Lung (tissue), 12 donors: ENCODE results near the gene PTPRN2. TPM values are rescaled to one million over a fixed set of nuclear protein-coding genes. Genes with fewer than 3 reads are reported as not detected.
A peak's percentile ranks its signal among the peaks of the same experiment; 100 is the strongest.
"Not testable (repeated sequence)": the region's sequence is repeated elsewhere in the genome, so short reads cannot be mapped to it uniquely, and the experiment has no call there.

ENCODE experiments used
- ATAC-seq: fragments of 200-7000 bp; cut with Tn5 transposase; one replicate; pipeline ENCODE4 v1.9.1; 2020; ENCODE audit warnings: moderate number of reproducible peaks; ENCODE audit not compliant: insufficient read depth, low FRiP score
- DNase-seq, 3 donors: peaks; one replicate each; pipeline ENCODE4 v3.0.0-alpha.2; 2013 to 2017
- H3K27ac ChIP-seq, 2 donors: one replicate each; pipeline ENCODE4 v1.5.1; 2013; ENCODE audit warnings: mild to moderate bottlenecking in 2 of 2, moderate library complexity in 2 of 2, control low read depth in 1 of 2, inconsistent platforms in 1 of 2, low read depth in 1 of 2, low read length in 1 of 2
- H3K27me3 ChIP-seq, 3 donors: one replicate each; pipeline ENCODE4 v1.5.1; 2013; ENCODE audit warnings: low read length in 2 of 3; ENCODE audit not compliant: control insufficient read depth in 3 of 3, insufficient read depth in 3 of 3
- H3K36me3 ChIP-seq, 4 donors: one replicate each; pipeline ENCODE4 v1.5.1; 2013; ENCODE audit warnings: low read length in 4 of 4, mild to moderate bottlenecking in 1 of 4, moderate library complexity in 1 of 4; ENCODE audit not compliant: control insufficient read depth in 4 of 4, insufficient read depth in 4 of 4
- H3K4me1 ChIP-seq, 5 donors: one replicate each; pipeline ENCODE4 v1.5.1; 2013; ENCODE audit warnings: low read length in 5 of 5, mild to moderate bottlenecking in 2 of 5, moderate library complexity in 1 of 5; ENCODE audit not compliant: control insufficient read depth in 5 of 5, insufficient read depth in 5 of 5
- H3K4me3 ChIP-seq: one replicate; pipeline ENCODE4 v1.5.1; 2013; ENCODE audit warnings: mild to moderate bottlenecking, control low read depth, moderate library complexity
- H3K9ac ChIP-seq, 2 donors: one replicate each; pipeline ENCODE4 v1.5.1; 2013; ENCODE audit warnings: low read length in 2 of 2, control low read depth in 1 of 2; ENCODE audit not compliant: insufficient read depth in 1 of 2
- H3K9me3 ChIP-seq, 4 donors: one replicate each; pipeline ENCODE4 v1.5.1; 2013; ENCODE audit warnings: low read length in 3 of 4, mild to moderate bottlenecking in 1 of 4, moderate library complexity in 1 of 4; ENCODE audit not compliant: control insufficient read depth in 4 of 4, insufficient read depth in 3 of 4
- CTCF ChIP-seq: IDR thresholded peaks from 2 replicates; pipeline ENCODE4 v1.5.1; 2012; ENCODE audit warnings: mild to moderate bottlenecking; ENCODE audit errors: control extremely low read depth, extremely low read depth
- WGBS, 2 donors: extraction: QIAGEN DNeasy Blood & Tissue Kit; methylation state at CpG; one replicate each; pipeline ENCODE4 v1.1.7; 2013; 5-methylcytosine and 5-hydroxymethylcytosine counted together
- polyA plus RNA-seq, 2 donors: library from polyadenylated mRNA; stranded (reverse); fragments of 200-250 nt; gene quantifications; one replicate each; pipeline ENCODE4 v1.2.1, GENCODE V29; 2013
- total RNA-seq, 2 donors: library from RNA; depleted of rRNA in 1 of 2; stranded (reverse); fragments of >200 nt in 1 of 2; gene quantifications; one replicate each; pipeline ENCODE4 v1.2.1, GENCODE V29; 2014 to 2021
- donor health status: control.
- donor health status: control.
- donor health status: Bipolar disorder and iron deficiency.
- donor health status: healthy.
- donor health status: DM: yes; HTN: yes; CAD: no.

PTPRN2 gene
- total and polyA plus RNA-seq, 4 donors = 2.1 to 7.4 (median 4.4) TPM

GRCh38 chr7:157904211-157904865, 683.3 kb downstream of the PTPRN2 start:
- H3K27ac ChIP-seq = no peak overlapping the region
- H3K27me3 ChIP-seq = peaks cover 0 to 3% (median under 1%) of the 10 kb centered on the region in 3 donors
- H3K4me1 ChIP-seq = peaks cover 0 to 4% (median 0%) of the 10 kb centered on the region in 5 donors
- H3K9ac ChIP-seq = no peak overlapping the region
- peaks cover 0 to 3% (median 0%) of the 10 kb centered on the region in 4 donors for H3K9me3 ChIP-seq
- H3K4me3 ChIP-seq = no peak overlapping the region
- ATAC-seq = no peak
- 86 to 88% methylated on average over 28 of the region's 28 CpGs for WGBS, 2 donors
- no peak for DNase-seq
- H3K36me3 ChIP-seq = no peaks in the 10 kb centered on the region
- no peak for TF ChIP-seq CTCF

GRCh38 chr7:157903710-157904109, 683.9 kb downstream of the PTPRN2 start:
- TF ChIP-seq CTCF = no peak
- H3K4me1 ChIP-seq = peaks cover 0 to 4% (median 0%) of the 10 kb centered on the region in 5 donors
- no peaks in the 10 kb centered on the region for H3K36me3 ChIP-seq
- peaks cover 0 to 3% (median 0%) of the 10 kb centered on the region in 4 donors for H3K9me3 ChIP-seq
- no peak for ATAC-seq
- no peak overlapping the region for H3K4me3 ChIP-seq
- H3K9ac ChIP-seq = no peak overlapping the region
- H3K27ac ChIP-seq = no peak overlapping the region
- 65 to 77% methylated on average over 14 of the region's 14 CpGs for WGBS, 2 donors
- peaks cover 0 to 3% (median 3%) of the 10 kb centered on the region in 3 donors for H3K27me3 ChIP-seq
- DNase-seq = peak; percentile 3 to 36 (median 25)

GRCh38 chr7:157903296-157903695, 684.3 kb downstream of the PTPRN2 start:
- Histone ChIP-seq H3K27me3 (peaks cover 0 to 3% (median 3%) of the 10 kb centered on the region in 3 donors), H3K9me3 (peaks cover 0 to 3% (median 0%) of the 10 kb centered on the region in 4 donors), H3K4me3 (no peak overlapping the region), H3K27ac (no peak overlapping the region), H3K36me3 (no peaks in the 10 kb centered on the region), H3K4me1 (peaks cover 0 to 4% (median 0%) of the 10 kb centered on the region in 5 donors), H3K9ac (no peak overlapping the region)
- ATAC-seq = no peak
- 87 to 88% methylated on average over 9 of the region's 9 CpGs for WGBS, 2 donors
- no peak for TF ChIP-seq CTCF
- DNase-seq = no peak

GRCh38 chr7:157901816-157902610, 685.6 kb downstream of the PTPRN2 start:
- ATAC-seq, H3K27ac ChIP-seq, H3K4me1 ChIP-seq, H3K36me3 ChIP-seq, DNase-seq, H3K9ac ChIP-seq, H3K4me3 ChIP-seq, H3K9me3 ChIP-seq, H3K27me3 ChIP-seq: not testable (repeated sequence)
- WGBS, 2 donors = 91 to 93% methylated on average over 36 to 44 of the region's 45 CpGs
